H1 (cell line): ENCODE results near the gene CYB5R2. TPM values are rescaled to one million over a fixed set of nuclear protein-coding genes. Genes with fewer than 3 reads are reported as not detected.

Experiments
- PHF8 ChIP-seq: fragments of 200-600 bp; sonication (generic); conservative IDR thresholded peaks from 2 replicates; pipeline ENCODE4 v1.7.1; 2012; ENCODE audit warnings: low read depth, mild to moderate bottlenecking, inconsistent platforms, low read length, moderate library complexity
- polyA plus RNA-seq, 7 experiments: library from polyadenylated mRNA; depleted of rRNA in 3 of 7; stranded (reverse) in 5 of 7; unstranded in 2 of 7; fragments of >200 nt in 5 of 7; fragments of 200-250 nt in 2 of 7; gene quantifications; 1 replicate in 5 of 7; 2 replicates in 1 of 7; 4 replicates in 1 of 7; pipeline versions ENCODE4 v1.2.1 to v1.2.3, GENCODE V29; 2011 to 2013; ENCODE audit warnings: missing spikeins in 2 of 7, mixed read lengths in 2 of 7
- total RNA-seq: library from RNA; stranded (reverse); fragmentation: NEBNext Ultra II Directional; extraction: Animal tissue kit (Norgen Biotek cat#: 25700); gene quantifications from 2 replicates; pipeline ENCODE4 v1.2.1, GENCODE V29; 2021
- TF ChIP-seq, protein P1 (sequence below): IDR thresholded peaks from 2 replicates; pipeline ENCODE4 v1.6.1; 2012; ENCODE audit warnings: low read length, inconsistent platforms

CYB5R2 gene
- total and polyA plus RNA-seq, 2 of the 8 experiments (the other 6 are each of a cell fraction or from before 2014, with no cell fraction given), result 53.0 to 55.9 TPM

DNA sequence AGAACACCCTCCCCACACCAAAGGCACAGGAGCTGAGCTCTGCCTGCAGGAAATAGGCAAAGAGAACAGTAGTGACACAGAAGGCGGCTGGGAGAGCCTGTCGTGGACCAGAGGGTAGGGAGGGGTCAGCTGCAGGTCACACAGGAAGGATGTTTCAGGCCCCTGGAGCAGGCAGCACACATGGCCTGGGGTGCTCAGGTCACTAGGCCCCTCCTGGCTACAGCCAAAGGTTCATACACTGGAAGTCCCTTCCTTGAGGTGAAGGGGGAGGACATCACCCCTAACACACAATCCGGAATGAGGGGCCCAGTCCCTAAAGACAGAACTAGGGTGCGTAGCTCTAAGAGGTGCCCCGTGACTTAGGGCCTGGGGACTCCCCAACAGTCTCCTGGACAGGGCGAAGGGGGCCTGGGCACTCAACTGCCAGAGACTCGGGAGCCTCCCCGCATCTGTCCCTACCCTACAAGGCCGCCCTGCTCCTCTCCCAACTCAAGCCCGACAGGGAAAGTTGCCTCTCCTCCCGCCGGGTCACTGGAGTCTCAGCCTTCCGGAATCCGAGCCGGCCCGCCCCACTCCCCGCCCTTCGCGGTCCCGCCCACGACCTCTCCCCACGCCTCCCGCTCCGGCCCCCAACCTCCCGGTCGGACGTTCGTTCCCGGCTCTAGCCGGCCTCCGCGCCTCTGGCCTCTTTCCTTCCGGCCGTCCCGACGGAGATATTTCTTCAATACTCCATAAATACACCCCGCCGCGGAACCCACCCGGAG, at the start of gene CYB5R2 (continued):
- TF ChIP-seq, protein P1, sequence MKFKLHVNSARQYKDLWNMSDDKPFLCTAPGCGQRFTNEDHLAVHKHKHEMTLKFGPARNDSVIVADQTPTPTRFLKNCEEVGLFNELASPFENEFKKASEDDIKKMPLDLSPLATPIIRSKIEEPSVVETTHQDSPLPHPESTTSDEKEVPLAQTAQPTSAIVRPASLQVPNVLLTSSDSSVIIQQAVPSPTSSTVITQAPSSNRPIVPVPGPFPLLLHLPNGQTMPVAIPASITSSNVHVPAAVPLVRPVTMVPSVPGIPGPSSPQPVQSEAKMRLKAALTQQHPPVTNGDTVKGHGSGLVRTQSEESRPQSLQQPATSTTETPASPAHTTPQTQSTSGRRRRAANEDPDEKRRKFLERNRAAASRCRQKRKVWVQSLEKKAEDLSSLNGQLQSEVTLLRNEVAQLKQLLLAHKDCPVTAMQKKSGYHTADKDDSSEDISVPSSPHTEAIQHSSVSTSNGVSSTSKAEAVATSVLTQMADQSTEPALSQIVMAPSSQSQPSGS, result no peak
- TF ChIP-seq PHF8, result peak; percentile 69; the same call in 1 of the 2 replicates
